Measurements from ENCODE around the gene CLIP2.

- no peak for TF ChIP-seq TAF1 (IDR thresholded peaks at IDR 0.05; ENCODE audit: borderline replicate concordance, insufficient read depth, low read length)
- no peak for TF ChIP-seq SIN3A (IDR thresholded peaks at IDR 0.05; ENCODE audit: borderline replicate concordance, insufficient read depth, low read length)
These were observed 40.0 kb downstream of the CLIP2 start for GRCh38 chr7:74329225-74329624.
